GM23338 (cell line): ENCODE measurements around the gene GCAT. TPM values are rescaled to one million over a fixed set of nuclear protein-coding genes. Genes with fewer than 3 reads are reported as not detected.

Experiments used
- ATAC-seq: fragments of 200-7000 bp; cut with Tn5 transposase; 3 replicates; pipeline ENCODE4 v1.9.1; 2020
- DNase-seq: peaks from one replicate; pipeline ENCODE4 v3.0.0-alpha.2; 2015; ENCODE audit warnings: low spot score
- H2AFZ ChIP-seq: fragments of 200-600 bp; sonication (generic); 2 replicates; pipeline ENCODE4 v1.8.0; 2016; ENCODE audit warnings: antibody characterized with exemption, mild to moderate bottlenecking, moderate library complexity
- H3F3A ChIP-seq: fragments of 200-600 bp; sonication (generic); replicated peaks from 2 replicates; pipeline ENCODE4 v1.8.0; 2017; ENCODE audit warnings: antibody characterized with exemption, mixed run types, low read depth
- H3K27ac ChIP-seq: fragments of 200-600 bp; sonication (generic); 2 replicates; pipeline ENCODE4 v1.6.1; 2016; ENCODE audit warnings: low read depth
- H3K27me3 ChIP-seq: fragments of 200-600 bp; sonication (generic); 2 replicates; pipeline ENCODE4 v1.8.0; 2016; ENCODE audit warnings: mild to moderate bottlenecking, mixed run types, moderate library complexity; ENCODE audit not compliant: insufficient read depth
- H3K36me3 ChIP-seq: fragments of 200-600 bp; sonication (generic); 2 replicates; pipeline ENCODE4 v1.8.0; 2016; ENCODE audit warnings: mild to moderate bottlenecking; ENCODE audit not compliant: insufficient read depth
- H3K4me1 ChIP-seq: fragments of 200-600 bp; sonication (generic); 2 replicates; pipeline ENCODE4 v1.8.0; 2016; ENCODE audit warnings: mild to moderate bottlenecking, moderate library complexity; ENCODE audit not compliant: insufficient read depth
- H3K4me2 ChIP-seq: fragments of 200-600 bp; sonication (generic); 2 replicates; pipeline ENCODE4 v1.7.1; 2017; ENCODE audit warnings: mixed run types
- H3K4me3 ChIP-seq: fragments of 200-600 bp; sonication (generic); 2 replicates; pipeline ENCODE4 v1.6.1; 2016; ENCODE audit warnings: mixed run types
- H3K79me2 ChIP-seq: fragments of 200-600 bp; sonication (generic); replicated peaks from 2 replicates; pipeline ENCODE4 v1.8.0; 2017; ENCODE audit warnings: mild to moderate bottlenecking; ENCODE audit not compliant: insufficient read depth
- H3K9me2 ChIP-seq: fragments of 200-600 bp; sonication (generic); 2 replicates; pipeline ENCODE4 v1.8.0; 2017; ENCODE audit not compliant: insufficient read depth
- H4K20me1 ChIP-seq: fragments of 200-600 bp; sonication (generic); replicated peaks from 2 replicates; pipeline ENCODE4 v1.8.0; 2017; ENCODE audit warnings: mild to moderate bottlenecking; ENCODE audit not compliant: insufficient read depth
- H3K27ac Mint-ChIP-seq: 2 replicates; pipeline ENCODE4 v1.8.0; 2020; ENCODE audit warnings: inconsistent platforms, mild to moderate bottlenecking, moderate library complexity, mixed read lengths
- H3K27me3 Mint-ChIP-seq: 3 replicates; pipeline ENCODE4 v1.8.0; 2022; ENCODE audit warnings: low read depth, mild to moderate bottlenecking, moderate library complexity, mixed read lengths, inconsistent platforms; ENCODE audit not compliant: insufficient read depth, poor library complexity
- H3K36me3 Mint-ChIP-seq: 3 replicates; pipeline ENCODE4 v1.8.0; 2021; ENCODE audit warnings: low read depth, mild to moderate bottlenecking, inconsistent platforms, moderate library complexity, mixed read lengths
- H3K4me1 Mint-ChIP-seq: 3 replicates; pipeline ENCODE4 v1.8.0; 2020; ENCODE audit warnings: mild to moderate bottlenecking, inconsistent platforms, mixed read lengths
- H3K4me3 Mint-ChIP-seq: 3 replicates; pipeline ENCODE4 v1.8.0; 2021; ENCODE audit warnings: moderate library complexity, mild to moderate bottlenecking, inconsistent platforms, mixed read lengths
- H3K9me3 Mint-ChIP-seq: 3 replicates; pipeline ENCODE4 v1.8.0; 2020; ENCODE audit warnings: moderate library complexity, mild to moderate bottlenecking, inconsistent platforms, mixed read lengths
- CTCF ChIP-seq, 2 experiments: fragments of 200-600 bp in 1 of 2; sonication (generic) in 1 of 2; conservative IDR thresholded peaks; 2 replicates each; pipeline versions ENCODE4 v1.5.1 to v1.6.1; 2016 to 2017; ENCODE audit warnings: antibody characterized with exemption in 2 of 2, low read depth in 2 of 2, mild to moderate bottlenecking in 2 of 2, moderate library complexity in 1 of 2
- ETS1 ChIP-seq: IDR thresholded peaks from 2 replicates; pipeline ENCODE4 v1.6.1; 2016; ENCODE audit warnings: antibody characterized with exemption
- EZH2phosphoT487 ChIP-seq: fragments of 200-600 bp; sonication (generic); IDR thresholded peaks from one replicate; pipeline ENCODE4 v1.8.1; 2018; ENCODE audit warnings: antibody characterized with exemption; ENCODE audit not compliant: unreplicated experiment
- POLR2AphosphoS5 ChIP-seq: IDR thresholded peaks from 2 replicates; pipeline ENCODE4 v1.6.1; 2016; ENCODE audit warnings: antibody characterized with exemption, low read depth
- REST ChIP-seq: IDR thresholded peaks from one replicate; pipeline ENCODE4 v1.6.1; 2018; ENCODE audit warnings: antibody characterized with exemption; ENCODE audit not compliant: unreplicated experiment
- STAT1 ChIP-seq: IDR thresholded peaks from one replicate; pipeline ENCODE4 v1.6.1; 2016; ENCODE audit warnings: antibody characterized with exemption; ENCODE audit not compliant: unreplicated experiment
- ZNF114 ChIP-seq: fragments of 250-450 bp; sonication (Bioruptor Pico); IDR thresholded peaks from 2 replicates; pipeline ENCODE4 v1.5.0; 2020; ENCODE audit warnings: mild to moderate bottlenecking, moderate library complexity
- polyA plus RNA-seq: library from polyadenylated mRNA; unstranded; fragments of >200 nt; fragmentation: Nextera tagmentation; extraction: Ambion mirVana; gene quantifications from 2 replicates; pipeline ENCODE4 v1.2.1, GENCODE V29; 2016
- total RNA-seq: library from RNA; depleted of rRNA; stranded (reverse); fragments of >200 nt; shearing (Covaris generic); gene quantifications from 2 replicates; pipeline ENCODE4 v1.2.3, GENCODE V29; 2014

Gene GCAT
- total and polyA plus RNA-seq, 2 experiments from 2014 or later, result 36.8 to 61.3 TPM

- TF ChIP-seq REST (no peak), STAT1 (no peak), CTCF (conservative IDR thresholded peaks at IDR 0.05; ENCODE audit: low read depth in 2 of 2) (no peak), ETS1 (no peak), EZH2phosphoT487 (no peak)
Measured at GRCh38 chr22:37790234-37790633, 17.5 kb upstream of the GCAT start (continued).

- Mint-ChIP-seq H3K4me1 (0 out of 3 replicates have a peak, but pooled peaks cover 3% of the 10 kb centered on the region), H3K27me3 (peaks cover 7% of the 10 kb centered on the region), H3K36me3 (no peaks in the 10 kb centered on the region), H3K27ac (no peak overlapping the region), H3K9me3 (no peaks in the 10 kb centered on the region), H3K4me3 (no peak overlapping the region)
- H3K4me3 ChIP-seq, result no peak overlapping the region
- H3K27me3 ChIP-seq, result peaks cover 8% of the 10 kb centered on the region; the same call in 1 of the 2 replicates
- H3K36me3 ChIP-seq, result no peaks in the 10 kb centered on the region
- no peaks in the 10 kb centered on the region for H3F3A ChIP-seq
- no peaks in the 10 kb centered on the region for H3K9me2 ChIP-seq
- H3K4me1 ChIP-seq, result no peaks in the 10 kb centered on the region
- no peaks in the 10 kb centered on the region for H3K79me2 ChIP-seq
- TF ChIP-seq ZNF114 (CRISPR knock-in tag) (no peak), ETS1 (no peak), STAT1 (no peak), POLR2AphosphoS5 (no peak)
- DNase-seq (no peak), ATAC-seq (no peak)
- no peak overlapping the region for H2AFZ ChIP-seq
- no peaks in the 10 kb centered on the region for H4K20me1 ChIP-seq
- H3K4me2 ChIP-seq, result no peak overlapping the region
- no peak overlapping the region for H3K27ac ChIP-seq
Measured at GRCh38 chr22:37792494-37792893, 15.2 kb upstream of the GCAT start.
